Measurements from ENCODE around the gene KIR2DL1. TPM values are rescaled to one million over a fixed set of nuclear protein-coding genes. Genes with fewer than 3 reads are reported as not detected.
A peak's percentile ranks its signal among the peaks of the same experiment; 100 is the strongest.
"Not testable (repeated sequence)": the region's sequence is repeated elsewhere in the genome, so short reads cannot be mapped to it uniquely, and the experiment has no call there.

The KIR2DL1 gene
- total and polyA plus RNA-seq, 9 of the 15 experiments (the other 6 are each of a cell fraction or from before 2014, with no cell fraction given), result not detected

DNA sequence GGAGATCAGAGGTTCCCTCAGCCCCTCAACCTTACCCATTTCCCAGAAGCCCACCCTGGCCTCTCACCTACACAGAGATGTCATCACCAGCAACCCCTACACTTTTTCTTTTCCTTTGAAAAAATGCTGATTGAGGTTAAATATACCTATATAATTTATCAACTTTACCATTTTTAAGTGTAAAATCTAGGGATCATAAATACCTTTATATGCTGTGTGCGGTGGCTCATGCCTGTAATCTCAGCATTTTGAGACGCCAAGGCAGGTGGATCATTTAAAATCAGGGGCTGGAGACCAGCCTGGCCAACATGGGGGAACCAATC lies 36.9 kb downstream of the KIR2DL1 start:
- Histone ChIP-seq H3K4me3 (no peak overlapping the region), H3K4me1 (replicated peaks in 1 of 2; ENCODE audit: control insufficient read depth in 2 of 2, insufficient read depth in 2 of 2, low read length in 2 of 2) (no peaks in the 10 kb centered on the region), H3K4me2 (ENCODE audit: insufficient read depth, low read length) (no peak overlapping the region), H3K36me3 (ENCODE audit: control insufficient read depth, insufficient read depth, low read length) (no peaks in the 10 kb centered on the region), H4K20me1 (replicated peaks; ENCODE audit: control insufficient read depth, insufficient read depth, low read length) (0 out of 2 replicates have a peak, but pooled peaks cover 2% of the 10 kb centered on the region), H2AFZ (ENCODE audit: low read depth, low read length) (no peak overlapping the region), H3K27ac (ENCODE audit: extremely low read depth, low read depth, low read length) (no peak overlapping the region), H3K79me2 (ENCODE audit: control insufficient read depth, insufficient read depth, low read length) (no peaks in the 10 kb centered on the region), H3K9ac (ENCODE audit: insufficient read depth in 1 of 2, low read depth in 2 of 2, low read length in 2 of 2) (no peak overlapping the region), H3K9me3 (replicated peaks; ENCODE audit: control insufficient read depth, insufficient read depth, low read depth, low read length) (no peaks in the 10 kb centered on the region), H3K27me3 (ENCODE audit: control insufficient read depth in 2 of 2, insufficient read depth in 2 of 2, low read length in 2 of 2) (peaks cover 2 to 55% of the 10 kb centered on the region in 2 experiments; a peak in 3 of 5 replicates), H3K9me1 (ENCODE audit: control insufficient read depth, insufficient read depth, low read length) (no peaks in the 10 kb centered on the region)
- BruUV-seq (replicated peaks), result no TSS peak
- DNase-seq (ENCODE audit: extremely low read depth in 1 of 4, low spot score in 3 of 4), result no peak
- TF ChIP-seq C11orf30 (IDR thresholded peaks at IDR 0.05; ENCODE audit: low read depth) (peak; percentile 33; the same call in 1 of the 2 replicates), MAFG (tag; conservative IDR thresholded peaks at IDR 0.05) (0 out of 2 replicates have a peak, but pooled peaks have one; percentile 18), RUNX1 (IDR thresholded peaks at IDR 0.05; ENCODE audit: low read depth) (no peak)
- FAIRE-seq, result no peak
- ChIA-PET CTCF (ENCODE audit: low intra/inter-chr PET ratio) (no interaction called here), POLR2A (no interaction called here)
- in situ Hi-C loops (cut with MboI), result no loop called here
- intact Hi-C loops (cut with micrococcal nuclease), result no loop called here
- ATAC-seq, result no peak
- 0% methylated on average over 2 of the region's 2 CpGs for WGBS (ENCODE audit: insufficient coverage, low coverage, missing lambda C conversion rate)

DNA sequence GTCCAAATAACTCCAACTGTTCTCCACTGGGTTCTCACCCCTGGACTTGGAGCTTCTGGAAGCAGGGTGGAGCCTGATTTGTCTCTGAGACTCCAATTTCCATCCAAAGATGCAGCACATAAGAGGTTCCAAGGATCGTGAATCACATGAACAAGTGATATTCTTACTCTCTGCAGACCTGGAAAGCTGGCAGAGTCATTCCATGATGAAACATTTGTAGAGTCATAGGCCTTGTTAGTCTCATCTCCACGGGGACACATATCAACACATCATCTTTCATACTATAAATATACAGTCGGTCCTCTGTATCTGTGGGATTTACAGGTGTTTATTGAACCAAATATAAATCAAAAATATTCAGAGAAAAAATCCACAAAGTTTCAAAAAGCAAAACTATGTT lies 45.0 kb downstream of the KIR2DL1 start:
- H3K36me3 ChIP-seq (ENCODE audit: control insufficient read depth, insufficient read depth, low read length); H3K4me3 ChIP-seq; H3K27ac ChIP-seq (ENCODE audit: extremely low read depth, low read depth, low read length); H3K4me2 ChIP-seq (ENCODE audit: insufficient read depth, low read length); in situ Hi-C loops (cut with MboI); H3K4me1 ChIP-seq (replicated peaks in 1 of 2; ENCODE audit: control insufficient read depth in 2 of 2, insufficient read depth in 2 of 2, low read length in 2 of 2); H3K79me2 ChIP-seq (ENCODE audit: control insufficient read depth, insufficient read depth, low read length); DNase-seq (ENCODE audit: extremely low read depth in 1 of 4, low spot score in 3 of 4); CTCF ChIA-PET (ENCODE audit: low intra/inter-chr PET ratio); H4K20me1 ChIP-seq (replicated peaks; ENCODE audit: control insufficient read depth, insufficient read depth, low read length); H3K9ac ChIP-seq (ENCODE audit: insufficient read depth in 1 of 2, low read depth in 2 of 2, low read length in 2 of 2); H3K9me3 ChIP-seq (replicated peaks; ENCODE audit: control insufficient read depth, insufficient read depth, low read depth, low read length); intact Hi-C loops (cut with micrococcal nuclease); H2AFZ ChIP-seq (ENCODE audit: low read depth, low read length); FAIRE-seq; BruUV-seq (replicated peaks); H3K9me1 ChIP-seq (ENCODE audit: control insufficient read depth, insufficient read depth, low read length); ATAC-seq: not testable (repeated sequence)
- peaks cover 0 to 15% of the 10 kb centered on the region in 2 experiments; a peak in 2 of 5 replicates for H3K27me3 ChIP-seq (ENCODE audit: control insufficient read depth in 2 of 2, insufficient read depth in 2 of 2, low read length in 2 of 2)
- WGBS (ENCODE audit: insufficient coverage, low coverage, missing lambda C conversion rate), result 0% methylated on average over 3 of the region's 3 CpGs
- POLR2A ChIA-PET, result interaction anchor here (0.7 kb wide), 1 partner anchor 172 kb away, joined by 3 read pairs; no protein-coding TSS in a partner anchor

- POLR2A ChIA-PET; CTCF ChIA-PET (ENCODE audit: low intra/inter-chr PET ratio); H3K9me1 ChIP-seq (ENCODE audit: control insufficient read depth, insufficient read depth, low read length); H3K4me1 ChIP-seq (replicated peaks in 1 of 2; ENCODE audit: control insufficient read depth in 2 of 2, insufficient read depth in 2 of 2, low read length in 2 of 2); H3K4me3 ChIP-seq; H3K27ac ChIP-seq (ENCODE audit: extremely low read depth, low read depth, low read length); ATAC-seq; BruUV-seq (replicated peaks); H3K9me3 ChIP-seq (replicated peaks; ENCODE audit: control insufficient read depth, insufficient read depth, low read depth, low read length); DNase-seq (ENCODE audit: extremely low read depth in 1 of 4, low spot score in 3 of 4); H3K4me2 ChIP-seq (ENCODE audit: insufficient read depth, low read length); H3K36me3 ChIP-seq (ENCODE audit: control insufficient read depth, insufficient read depth, low read length); FAIRE-seq; H4K20me1 ChIP-seq (replicated peaks; ENCODE audit: control insufficient read depth, insufficient read depth, low read length); H2AFZ ChIP-seq (ENCODE audit: low read depth, low read length); in situ Hi-C loops (cut with MboI); intact Hi-C loops (cut with micrococcal nuclease); H3K79me2 ChIP-seq (ENCODE audit: control insufficient read depth, insufficient read depth, low read length); H3K9ac ChIP-seq (ENCODE audit: insufficient read depth in 1 of 2, low read depth in 2 of 2, low read length in 2 of 2): not testable (repeated sequence)
- WGBS (ENCODE audit: insufficient coverage, low coverage, missing lambda C conversion rate), result 8% methylated on average over 4 of the region's 17 CpGs
- peaks cover 0 to 12% of the 10 kb centered on the region in 2 experiments; a peak in 2 of 5 replicates for H3K27me3 ChIP-seq (ENCODE audit: control insufficient read depth in 2 of 2, insufficient read depth in 2 of 2, low read length in 2 of 2)
These were observed 46.7 kb downstream of the KIR2DL1 start, which contains the start of gene KIR3DL1 for GRCh38 chr19:54816251-54816650. TSS of gene KIR3DL1 (plus strand) at chr19:54816468.

Data from K562 (cell line).